HS-27A (cell line): ENCODE data around the gene GCH1.

Experiments
- DNase-seq: peaks from one replicate; pipeline ENCODE4 v3.0.0-alpha.2; 2012; ENCODE audit warnings: low read depth, missing footprints

GCH1 gene

GRCh38 chr14:54866588-54866987 lies 36.0 kb downstream of the GCH1 start:
- DNase-seq = no peak

GRCh38 chr14:54864526-54864925 lies 38.1 kb downstream of the GCH1 start:
- no peak for DNase-seq

- DNase-seq = no peak
Measured at GRCh38 chr14:54857830-54858269, 44.8 kb downstream of the GCH1 start.

DNA sequence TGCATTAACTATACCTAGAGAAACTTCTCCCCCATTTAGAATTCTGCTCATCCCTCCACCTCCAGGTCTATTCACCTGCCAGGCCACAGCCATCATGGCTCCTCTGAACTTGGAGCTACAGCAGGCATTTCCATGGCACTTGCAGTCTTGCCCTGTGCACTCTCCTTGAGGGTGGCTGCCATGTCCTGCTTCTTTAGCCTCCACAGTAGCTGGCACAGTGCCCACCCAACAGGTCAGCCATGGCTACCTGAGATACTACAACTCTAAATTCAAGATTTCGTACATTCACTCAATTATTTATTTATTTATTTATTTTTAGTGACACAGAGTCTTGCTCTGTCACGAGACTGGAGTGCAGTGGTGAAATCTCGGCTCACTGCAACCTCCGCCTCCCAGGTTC lies 46.5 kb downstream of the GCH1 start:
- DNase-seq = no peak

DNA sequence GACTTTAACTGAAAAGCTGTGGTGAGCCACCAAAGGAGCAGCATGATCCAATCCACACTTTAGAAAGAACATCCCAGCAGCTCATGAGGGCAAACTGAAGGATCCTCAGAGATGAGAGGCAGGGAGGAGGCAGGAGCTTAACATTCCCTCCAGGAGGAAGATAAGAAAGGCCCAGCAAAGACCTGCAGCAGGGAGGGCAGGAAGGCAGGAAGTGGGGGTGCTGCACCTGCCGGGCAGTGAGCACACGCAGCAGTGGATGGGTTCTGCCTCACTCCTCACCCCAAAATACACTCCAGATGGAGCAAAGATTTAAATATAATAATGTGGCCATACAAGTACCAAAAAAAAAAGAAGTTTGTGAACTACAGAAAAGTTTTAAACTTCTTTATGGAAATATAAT lies 48.4 kb downstream of the GCH1 start:
- no peak for DNase-seq

GRCh38 chr14:54853339-54853738 lies 49.3 kb downstream of the GCH1 start:
- no peak for DNase-seq

- DNase-seq = no peak
Measured at GRCh38 chr14:54852215-54852614, 50.4 kb downstream of the GCH1 start.

DNA sequence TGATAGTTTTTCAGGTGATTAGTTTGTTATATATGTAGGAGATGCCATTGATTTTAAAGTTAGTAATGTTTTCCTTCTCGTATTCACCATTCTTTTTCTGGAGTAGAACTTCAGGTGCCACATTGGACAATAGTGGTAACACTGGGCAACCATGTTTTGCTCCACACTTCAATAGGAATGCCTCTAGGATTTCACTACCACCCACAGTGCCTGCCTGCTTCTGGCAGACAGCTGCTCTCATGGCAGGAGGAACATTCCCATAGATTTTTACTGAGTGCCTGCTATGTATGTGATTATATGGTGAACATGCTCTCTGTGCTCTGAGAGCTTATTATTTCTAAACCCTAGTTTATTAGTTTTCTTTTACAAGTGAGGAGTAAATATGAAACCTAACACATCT lies 53.7 kb downstream of the GCH1 start:
- DNase-seq = no peak

- DNase-seq = no peak
Measured at GRCh38 chr14:54845641-54846040, 57.0 kb downstream of the GCH1 start.

GRCh38 chr14:54844479-54844878 lies 58.1 kb downstream of the GCH1 start:
- DNase-seq = no peak

- DNase-seq = no peak
Measured at GRCh38 chr14:54840798-54841197, 61.8 kb downstream of the GCH1 start.

- DNase-seq = no peak
Measured at GRCh38 chr14:54840336-54840735, 62.3 kb downstream of the GCH1 start.

- DNase-seq = no peak
Measured at GRCh38 chr14:54839701-54840119, 62.9 kb downstream of the GCH1 start.

GRCh38 chr14:54838931-54839512 lies 63.6 kb downstream of the GCH1 start:
- DNase-seq = no peak

DNA sequence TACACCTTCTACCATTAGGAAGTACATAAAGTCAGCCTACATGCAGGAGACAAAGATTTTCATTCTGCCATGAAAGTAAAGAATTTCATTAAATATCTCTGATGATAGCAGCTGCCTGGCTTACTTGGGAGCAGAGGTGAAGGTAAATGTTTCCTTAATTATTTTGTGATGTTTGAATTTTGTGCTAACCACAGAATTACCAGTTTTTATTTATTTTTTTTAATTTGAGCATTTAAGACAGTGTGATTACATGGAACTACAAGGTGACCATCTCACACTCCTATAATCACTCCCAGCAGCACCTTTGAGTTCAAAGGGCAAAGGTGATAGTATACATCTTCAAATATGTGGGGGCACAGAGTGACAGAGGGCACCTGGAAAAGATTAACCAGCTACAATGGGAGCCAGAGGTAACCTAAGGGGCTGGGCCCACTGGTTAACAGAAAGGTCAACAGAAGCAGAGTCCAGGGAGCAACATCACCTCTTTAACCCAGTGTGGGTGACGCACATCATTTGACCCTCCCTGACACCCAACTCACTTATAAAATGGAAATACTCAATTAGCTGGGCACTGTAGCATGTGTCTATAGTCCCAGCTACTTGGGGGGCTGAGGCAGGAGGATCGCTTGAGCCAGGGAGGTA lies 65.0 kb downstream of the GCH1 start:
- DNase-seq = no peak

DNA sequence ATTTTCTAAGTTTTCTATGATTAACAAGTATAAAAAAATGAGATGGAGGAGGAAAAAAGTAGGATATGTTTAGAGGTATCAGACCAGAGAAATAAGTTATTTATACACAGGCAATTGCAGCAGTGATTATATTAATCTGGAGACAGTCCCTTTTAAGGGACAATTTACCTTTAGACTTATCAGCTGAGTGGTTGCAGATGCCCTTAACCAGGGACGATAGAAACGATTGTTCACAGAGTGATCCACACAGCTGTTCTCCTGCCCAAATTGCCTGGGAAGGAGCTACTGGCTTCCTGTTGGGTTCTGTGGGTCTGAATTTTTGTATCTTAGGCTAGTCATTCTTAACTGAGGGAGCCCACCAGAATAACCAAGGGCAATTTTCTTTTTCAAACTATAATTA lies 66.4 kb downstream of the GCH1 start:
- DNase-seq = no peak

- DNase-seq = no peak
Measured at GRCh38 chr14:54834727-54835126, 67.9 kb downstream of the GCH1 start.

DNA sequence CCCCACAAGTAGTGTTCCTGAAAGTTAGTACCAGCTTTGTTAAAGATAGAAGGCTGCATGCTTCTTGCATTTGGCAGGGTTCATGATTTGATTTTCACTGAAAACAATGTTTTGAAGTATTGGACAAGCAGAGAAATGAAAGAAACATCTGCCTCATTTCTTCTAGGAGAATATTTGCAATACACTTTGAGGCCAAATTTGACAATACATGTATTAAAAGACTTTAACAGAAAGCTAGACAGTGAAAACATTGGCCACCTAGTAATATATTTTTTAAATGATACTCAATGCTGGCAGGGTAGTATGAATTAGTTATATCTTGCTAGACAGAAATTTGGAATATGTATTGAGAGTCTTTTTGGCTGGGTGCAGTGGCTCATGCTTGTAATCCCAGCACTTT lies 68.5 kb downstream of the GCH1 start:
- DNase-seq = no peak

DNA sequence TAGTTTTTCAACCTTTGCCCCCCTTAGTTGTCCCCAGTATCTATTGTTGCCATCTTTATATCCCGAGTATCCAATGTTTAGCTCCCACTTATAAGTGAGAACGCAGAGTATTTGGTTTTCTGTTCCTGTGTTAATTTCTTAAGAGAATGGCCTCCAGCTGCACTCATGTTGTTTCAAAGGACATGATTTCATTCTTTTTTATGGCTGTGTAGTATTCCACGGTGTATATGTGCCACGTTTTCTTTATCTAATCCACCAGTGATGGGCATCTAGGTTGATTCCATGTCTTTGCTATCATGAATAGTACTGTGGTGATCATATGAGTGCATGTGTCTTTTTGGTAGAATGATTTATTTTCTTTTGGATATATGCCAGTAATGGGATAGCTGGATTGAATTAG lies 72.0 kb downstream of the GCH1 start:
- no peak for DNase-seq

DNA sequence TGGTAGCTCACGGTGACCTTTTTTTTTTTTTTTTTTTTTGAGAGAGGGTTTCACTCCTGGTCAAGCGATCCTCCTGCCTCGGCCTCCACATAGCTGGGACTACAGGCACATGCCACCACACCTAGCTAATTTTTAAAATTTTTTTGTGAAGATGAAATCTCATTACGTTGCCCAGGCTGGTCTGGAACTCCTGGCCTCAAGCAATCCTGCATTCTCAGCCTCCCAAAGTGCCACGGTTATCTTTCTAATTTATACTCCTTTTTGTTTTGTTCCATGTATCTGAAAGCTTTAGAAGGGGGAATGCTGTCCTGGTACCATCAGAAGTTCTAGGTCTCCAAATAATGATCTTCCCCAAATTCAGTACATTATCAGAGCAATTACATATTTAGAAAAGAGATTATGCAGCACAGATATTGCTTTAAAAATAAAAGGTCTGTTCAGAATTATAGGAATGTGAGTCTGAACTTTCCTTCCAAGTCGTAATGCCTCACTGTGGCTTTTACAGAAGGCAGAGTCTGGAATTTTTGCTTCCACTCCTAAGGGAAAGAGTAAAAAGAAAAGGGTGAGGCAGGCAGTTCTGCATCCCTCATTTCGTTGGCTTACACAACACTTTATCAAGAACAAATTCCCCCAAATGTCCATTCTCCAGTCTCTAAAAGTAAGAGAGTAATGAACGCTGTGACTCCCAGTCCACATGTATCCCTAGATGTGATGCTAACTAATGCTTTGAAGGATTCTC lies 73.0 kb downstream of the GCH1 start:
- no peak for DNase-seq

DNA sequence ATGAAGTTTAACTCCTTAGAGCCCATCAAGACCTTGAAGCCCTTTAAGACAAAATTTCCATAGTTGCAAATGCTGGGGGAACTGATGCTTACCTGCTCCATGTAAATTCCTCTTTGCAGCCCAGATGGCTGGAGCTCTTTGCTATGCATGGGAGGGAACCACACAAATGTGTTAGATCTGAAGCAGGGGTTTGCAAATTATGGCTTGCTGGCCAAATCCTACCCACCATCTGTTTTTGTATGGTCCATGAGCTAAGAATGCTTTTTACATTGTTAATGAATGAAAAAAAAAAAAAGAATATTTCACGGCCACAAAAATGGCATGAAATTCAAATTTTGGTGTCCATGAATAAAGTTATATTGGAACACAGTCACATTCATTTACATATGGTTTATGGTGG lies 74.6 kb downstream of the GCH1 start:
- no peak for DNase-seq

DNA sequence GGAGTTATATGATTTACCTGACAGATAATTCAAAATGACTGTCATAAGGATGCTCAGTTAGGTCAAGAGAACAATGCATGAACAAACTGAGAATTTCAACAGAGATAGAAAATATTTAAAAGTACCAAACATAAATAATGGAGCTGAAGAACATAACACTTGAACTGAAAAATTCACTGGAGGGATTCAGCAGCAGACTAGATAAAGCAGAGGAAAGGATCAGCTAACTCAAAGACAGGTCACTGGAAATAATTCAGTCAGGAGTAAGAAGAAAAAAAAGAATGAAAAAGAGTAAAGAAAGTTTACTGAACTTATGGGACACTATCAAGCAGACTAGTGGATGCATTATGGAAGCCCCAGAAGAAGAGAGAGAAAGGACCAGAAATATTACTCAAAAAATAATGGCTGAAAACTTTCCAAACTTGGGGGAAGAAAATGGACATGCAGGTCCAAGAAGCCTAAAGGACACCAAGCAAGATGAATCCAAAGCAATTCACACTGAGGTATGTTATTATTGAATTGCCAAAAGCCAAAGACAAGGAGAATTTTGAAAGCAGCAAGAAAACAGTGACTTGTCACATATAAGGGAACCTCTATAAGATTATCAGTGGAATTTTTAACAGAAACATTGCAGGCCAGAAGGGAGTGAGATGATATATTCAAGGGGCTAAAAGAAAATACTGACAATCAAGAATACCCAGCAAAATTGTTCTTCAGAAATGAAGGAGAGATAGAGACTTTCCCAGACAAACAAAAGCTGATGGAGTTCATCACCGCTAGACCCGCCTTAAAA lies 78.7 kb downstream of the GCH1 start:
- no peak for DNase-seq

DNA sequence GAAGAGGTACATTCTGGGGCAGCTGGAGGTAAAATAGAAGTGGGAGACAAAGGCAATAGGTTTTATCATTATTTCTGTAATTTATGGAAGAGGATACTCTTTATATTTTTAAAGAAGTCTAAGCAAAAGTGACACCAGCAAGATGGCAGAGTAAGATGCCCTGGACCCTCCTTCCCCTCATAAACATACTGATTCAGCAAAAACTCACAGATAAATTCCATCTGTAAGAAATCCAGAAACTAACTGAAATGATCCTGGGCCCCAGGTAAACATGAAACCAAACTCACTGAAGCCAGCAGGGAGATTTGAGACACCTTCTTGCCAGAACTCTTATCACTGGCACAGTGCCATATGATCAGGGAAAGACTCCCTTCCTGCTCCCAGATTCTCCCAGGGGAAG lies 79.9 kb downstream of the GCH1 start:
- no peak for DNase-seq
